NCI-H2029 (cell line): ENCODE data around the gene LARGE1.

Source experiments
- DNase-seq: peaks from one replicate; lab custom pipeline; 2025; lab: John Stamatoyannopoulos, UW

The LARGE1 gene

GRCh38 chr22:33817512-33818127, 102.7 kb downstream of the LARGE1 start:
- DNase-seq, result no peak

GRCh38 chr22:33812360-33812977, 107.8 kb downstream of the LARGE1 start:
- DNase-seq, result no peak

GRCh38 chr22:33811686-33812085, 108.6 kb downstream of the LARGE1 start:
- no peak for DNase-seq

- DNase-seq, result no peak
Measured at GRCh38 chr22:33811208-33811607, 109.1 kb downstream of the LARGE1 start.

- no peak for DNase-seq
Measured at GRCh38 chr22:33807470-33807869, 112.8 kb downstream of the LARGE1 start.

GRCh38 chr22:33806191-33806590, 114.1 kb downstream of the LARGE1 start:
- no peak for DNase-seq

- DNase-seq, result peak; percentile 26
Measured at GRCh38 chr22:33803371-33804282, 116.6 kb downstream of the LARGE1 start.

- no peak for DNase-seq
Measured at GRCh38 chr22:33798401-33798800, 121.9 kb downstream of the LARGE1 start.

- DNase-seq, result no peak
Measured at GRCh38 chr22:33796494-33796893, 123.8 kb downstream of the LARGE1 start.

- no peak for DNase-seq
Measured at GRCh38 chr22:33793475-33793874, 126.8 kb downstream of the LARGE1 start.

GRCh38 chr22:33792832-33793231, 127.4 kb downstream of the LARGE1 start:
- DNase-seq, result no peak

GRCh38 chr22:33789690-33790253, 130.5 kb downstream of the LARGE1 start:
- DNase-seq, result no peak

GRCh38 chr22:33788927-33789326, 131.3 kb downstream of the LARGE1 start:
- no peak for DNase-seq

- no peak for DNase-seq
Measured at GRCh38 chr22:33787645-33788456, 132.4 kb downstream of the LARGE1 start.

GRCh38 chr22:33786149-33786548, 134.1 kb downstream of the LARGE1 start:
- no peak for DNase-seq

- no peak for DNase-seq
Measured at GRCh38 chr22:33785283-33785968, 134.8 kb downstream of the LARGE1 start.

- DNase-seq, result no peak
Measured at GRCh38 chr22:33781411-33781810, 138.9 kb downstream of the LARGE1 start.

GRCh38 chr22:33780531-33781136, 139.6 kb downstream of the LARGE1 start:
- DNase-seq, result no peak

- DNase-seq, result no peak
Measured at GRCh38 chr22:33779243-33779642, 141.0 kb downstream of the LARGE1 start.

GRCh38 chr22:33776491-33776890, 143.8 kb downstream of the LARGE1 start:
- DNase-seq, result no peak

- DNase-seq, result no peak
Measured at GRCh38 chr22:33774781-33775180, 145.5 kb downstream of the LARGE1 start.
